Hepatocyte (in vitro differentiated cells): ENCODE data around the gene ACTR3C.

ENCODE experiments used
- CTCF ChIP-seq: fragments of 200-600 bp; sonication (generic); IDR thresholded peaks from 2 replicates; pipeline ENCODE4 v1.5.1; 2016; ENCODE audit warnings: antibody characterized with exemption, mild to moderate bottlenecking; ENCODE audit not compliant: poor library complexity
- EZH2 ChIP-seq: fragments of 200-600 bp; sonication (generic); IDR thresholded peaks from 2 replicates; pipeline ENCODE4 v1.6.1; 2016; ENCODE audit warnings: antibody characterized with exemption, mild to moderate bottlenecking, borderline replicate concordance
- EZH2phosphoT487 ChIP-seq: fragments of 200-600 bp; sonication (generic); IDR thresholded peaks from one replicate; pipeline ENCODE4 v1.6.1; 2018; ENCODE audit warnings: antibody characterized with exemption, mild to moderate bottlenecking, low read depth, moderate library complexity; ENCODE audit not compliant: unreplicated experiment, severe bottlenecking

GRCh38 chr7:150370612-150371071 is 47.3 kb upstream of the ACTR3C start:
- no peak for TF ChIP-seq EZH2
- no peak for TF ChIP-seq CTCF
- TF ChIP-seq EZH2phosphoT487: no peak
